HG03175 (cell line): Measurements from ENCODE around the gene COL1A1.

Experiments used
- ATAC-seq: cut with Tn5 transposase; IDR thresholded peaks from one replicate; pipeline ENCODE4 v1.9.1; 2021; ENCODE audit warnings: mild to moderate bottlenecking, moderate library complexity; ENCODE audit not compliant: unreplicated experiment

The COL1A1 gene

DNA sequence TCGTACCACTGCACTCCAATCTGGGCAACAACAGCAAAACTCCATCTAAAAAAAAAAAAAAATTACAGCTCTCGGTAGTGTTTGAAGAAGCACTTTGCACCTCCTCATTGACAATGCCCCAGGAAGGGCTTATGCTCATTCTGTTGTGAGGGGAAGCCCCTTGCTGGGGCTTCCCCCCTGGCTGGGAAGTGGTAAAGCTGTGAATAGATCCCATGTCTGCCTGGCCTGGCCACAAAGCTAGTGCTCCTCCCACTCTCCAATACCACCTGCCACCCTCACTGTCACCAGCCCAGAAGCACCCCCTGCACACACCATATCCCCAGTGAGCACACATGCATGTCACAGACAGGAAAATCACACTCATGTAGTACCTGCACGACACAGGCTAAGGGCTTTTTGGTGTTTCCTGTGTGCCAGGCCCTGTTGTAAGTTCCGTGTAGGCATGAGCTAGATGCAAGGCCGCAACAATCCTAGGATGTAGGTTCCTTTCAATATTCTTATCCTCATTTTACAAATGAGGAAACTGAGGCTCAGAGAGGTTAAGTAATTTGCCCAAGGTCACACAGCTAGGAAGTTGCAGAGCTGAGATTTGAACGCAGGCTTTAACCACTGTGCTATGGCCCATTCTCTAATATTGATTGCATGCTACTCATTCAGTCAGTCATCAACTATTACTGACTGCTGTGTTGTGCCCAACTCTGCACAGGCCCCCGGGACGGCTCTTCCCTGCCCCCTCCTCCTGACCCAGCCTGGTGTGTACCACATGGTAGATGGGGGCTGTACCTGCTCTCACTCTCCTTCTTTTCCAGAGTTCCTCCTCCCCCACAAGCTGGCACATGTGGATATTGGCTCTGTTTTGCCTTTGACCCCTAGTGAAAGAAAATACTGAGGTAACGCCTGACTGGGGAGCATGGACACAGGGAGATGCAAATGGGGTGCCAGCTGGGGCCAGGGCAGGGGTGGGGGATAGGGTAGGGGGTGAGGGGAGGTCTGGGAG, 11.9 kb upstream of the COL1A1 start:
- no peak for ATAC-seq

DNA sequence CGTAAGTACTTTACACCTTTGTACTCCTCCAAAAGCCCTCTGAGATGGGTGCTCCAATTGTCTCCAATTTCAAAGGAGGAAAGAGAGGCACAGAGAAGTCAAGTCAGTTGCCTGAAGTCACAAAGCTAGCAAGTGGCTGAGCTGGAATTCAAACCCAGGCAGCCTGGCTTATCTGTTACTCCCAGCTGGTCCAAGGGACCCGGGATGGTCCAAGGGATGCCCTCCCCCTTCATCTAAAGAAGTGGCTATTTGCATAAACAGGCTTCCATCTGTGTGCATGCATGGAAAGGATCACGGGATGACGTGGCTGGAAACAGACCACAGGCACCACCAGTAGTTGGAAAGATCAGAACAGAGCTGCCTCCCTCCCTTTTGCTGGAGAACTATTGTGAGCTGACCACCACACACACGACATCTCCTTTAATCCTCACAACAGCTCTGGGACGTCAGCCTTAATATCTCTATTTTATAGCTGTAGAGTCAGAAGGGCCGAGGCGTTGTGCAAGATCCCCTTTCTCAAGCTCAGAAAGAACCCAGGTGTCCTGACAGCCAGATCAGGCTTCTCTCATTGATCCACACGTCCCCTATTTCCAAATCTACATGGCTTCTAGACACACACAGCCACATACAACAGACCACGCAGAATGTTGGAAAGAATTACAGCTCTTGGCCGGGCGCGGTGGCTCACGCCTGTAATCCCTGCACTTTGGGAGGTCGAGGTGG, 10.9 kb upstream of the COL1A1 start:
- no peak for ATAC-seq

DNA sequence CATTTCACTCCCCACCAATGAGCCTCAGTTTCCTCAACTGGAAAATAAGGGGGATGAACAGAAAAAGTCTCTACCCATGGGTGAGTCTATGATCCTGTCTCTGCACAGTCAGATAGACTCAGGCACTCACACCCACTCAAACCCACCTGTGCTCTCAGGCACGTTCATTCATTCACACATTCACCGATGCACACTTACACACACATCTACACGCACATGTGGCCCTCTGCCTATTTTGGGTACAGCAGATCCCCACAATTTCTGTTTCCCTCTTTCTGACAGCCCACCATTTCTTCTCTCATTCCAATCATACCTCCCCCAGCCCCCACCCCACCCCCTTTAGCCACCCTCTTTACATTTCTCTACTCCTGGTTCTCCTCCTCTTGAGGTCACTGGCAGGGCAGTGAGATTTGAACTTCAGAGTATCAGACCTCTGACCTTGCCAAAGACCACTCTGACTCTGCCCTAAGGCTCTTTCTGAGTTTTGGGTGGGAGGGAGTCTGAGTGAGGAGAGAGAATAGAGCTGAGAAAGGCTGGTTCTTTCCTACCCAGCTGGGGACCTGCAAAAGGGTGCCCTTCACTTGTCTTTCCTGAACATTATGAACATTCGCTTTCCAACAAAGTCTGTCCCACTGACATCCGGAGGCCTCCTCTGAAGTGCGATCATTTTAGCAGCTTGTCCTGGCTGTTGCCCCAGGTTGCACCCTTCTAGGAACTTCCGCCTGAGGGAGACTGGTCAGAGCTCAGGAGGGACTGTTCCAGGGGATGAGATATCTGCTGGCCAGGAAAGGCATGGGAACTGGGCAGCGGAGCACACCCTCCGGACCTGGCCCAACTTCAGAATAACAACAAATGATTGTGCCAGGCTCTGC, 10.1 kb upstream of the COL1A1 start:
- no peak for ATAC-seq

DNA sequence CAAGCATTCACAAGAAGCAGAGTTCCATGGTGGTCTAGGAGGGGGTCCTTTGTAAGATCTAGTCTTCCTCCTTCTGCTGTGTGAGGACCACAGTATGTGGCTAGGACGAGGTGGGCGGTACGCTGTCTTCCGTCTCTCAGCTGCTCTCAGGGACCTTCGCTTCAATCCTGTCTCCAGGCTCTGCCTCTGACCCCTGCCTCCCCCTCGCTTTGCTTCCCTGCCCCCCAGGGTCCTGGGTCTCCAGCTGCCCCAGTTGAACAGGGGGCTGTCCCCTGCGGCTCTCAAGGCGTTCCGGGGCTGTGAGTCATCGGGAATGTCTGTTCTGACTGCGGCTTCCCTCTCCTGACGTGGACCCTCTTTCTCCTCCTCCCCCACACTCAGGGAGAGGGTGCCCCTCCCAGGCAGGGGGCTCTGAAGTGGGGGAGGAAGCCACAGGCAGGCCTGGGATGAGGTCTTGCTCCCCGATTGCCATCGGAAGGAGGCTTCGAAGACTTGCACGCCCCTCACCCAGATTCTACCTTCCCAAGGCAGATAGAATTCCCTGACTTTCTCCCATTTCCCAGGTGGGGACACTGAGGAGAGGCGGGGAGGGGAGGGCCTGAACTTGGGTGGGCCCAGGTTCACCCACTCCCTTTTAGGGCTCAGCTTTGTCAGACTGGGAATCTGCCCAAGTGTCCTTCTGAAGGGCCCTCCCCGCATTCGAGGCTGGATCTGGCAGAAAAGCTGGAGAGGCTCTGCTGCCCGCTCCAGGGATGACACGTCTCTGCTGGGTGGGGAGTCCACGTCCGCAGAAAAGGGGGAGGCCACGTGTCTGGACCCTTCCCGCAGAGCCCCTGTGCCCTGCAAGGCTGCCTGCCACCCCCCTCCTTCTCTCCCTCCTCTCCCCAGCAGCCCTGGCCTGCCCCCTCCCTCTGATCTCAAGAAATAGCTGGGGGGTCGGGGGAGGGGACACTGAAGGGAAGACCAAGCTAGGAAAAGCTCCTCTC, 9.1 kb upstream of the COL1A1 start:
- no peak for ATAC-seq

DNA sequence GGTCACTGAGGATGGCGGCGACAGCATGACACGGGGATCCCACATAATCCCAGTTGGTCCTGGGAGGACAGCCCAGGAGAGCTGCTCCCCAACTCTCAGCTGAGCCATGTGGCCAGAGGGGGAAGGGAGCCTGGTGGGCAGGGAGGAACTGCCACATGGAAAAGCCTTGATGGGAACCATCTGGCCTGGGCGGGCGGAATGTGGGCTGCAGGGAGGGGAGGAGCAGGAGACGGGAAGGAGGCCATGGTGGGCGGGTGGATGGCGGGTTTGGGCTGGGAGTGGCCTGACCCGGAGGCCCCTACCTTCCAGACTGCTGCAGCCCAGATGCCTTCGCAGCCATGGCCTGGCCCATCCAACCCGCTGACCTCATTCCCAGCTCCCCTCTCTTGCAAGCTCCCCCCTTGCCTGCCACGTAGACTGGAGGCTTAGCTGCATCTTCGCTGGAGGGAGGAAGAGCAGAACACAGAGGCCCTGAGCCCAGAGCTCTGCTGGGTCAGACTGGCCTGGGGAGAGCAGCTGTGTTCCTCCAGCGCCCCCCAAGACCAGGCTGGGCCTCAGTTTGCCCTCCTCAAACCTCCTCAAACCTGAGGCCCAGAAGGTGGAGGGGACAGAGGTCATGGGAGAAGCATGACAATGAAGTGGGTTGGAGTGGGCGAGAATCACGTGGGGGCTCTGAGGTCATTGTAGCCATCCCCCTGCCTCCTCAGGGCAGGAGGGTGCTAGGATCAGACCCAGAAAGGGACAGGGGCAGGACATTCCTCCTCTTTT, 8.2 kb upstream of the COL1A1 start:
- no peak for ATAC-seq

DNA sequence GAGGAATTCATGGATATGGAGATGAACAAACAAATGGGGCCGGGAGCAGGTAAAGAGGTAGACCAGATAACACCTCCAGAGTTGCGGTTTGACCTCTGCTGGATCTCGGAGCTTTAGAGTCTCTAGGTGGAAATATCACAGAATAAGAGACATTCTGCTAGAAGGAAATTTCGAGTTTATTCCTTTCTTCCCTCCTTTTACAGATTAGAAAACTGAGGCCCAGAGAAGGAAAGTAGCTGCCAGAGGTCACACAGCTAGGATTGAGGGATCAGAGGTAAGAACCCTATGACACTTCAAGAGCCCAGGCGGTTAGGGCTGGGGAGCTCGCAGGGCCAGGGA, 7.7 kb upstream of the COL1A1 start:
- ATAC-seq = no peak

DNA sequence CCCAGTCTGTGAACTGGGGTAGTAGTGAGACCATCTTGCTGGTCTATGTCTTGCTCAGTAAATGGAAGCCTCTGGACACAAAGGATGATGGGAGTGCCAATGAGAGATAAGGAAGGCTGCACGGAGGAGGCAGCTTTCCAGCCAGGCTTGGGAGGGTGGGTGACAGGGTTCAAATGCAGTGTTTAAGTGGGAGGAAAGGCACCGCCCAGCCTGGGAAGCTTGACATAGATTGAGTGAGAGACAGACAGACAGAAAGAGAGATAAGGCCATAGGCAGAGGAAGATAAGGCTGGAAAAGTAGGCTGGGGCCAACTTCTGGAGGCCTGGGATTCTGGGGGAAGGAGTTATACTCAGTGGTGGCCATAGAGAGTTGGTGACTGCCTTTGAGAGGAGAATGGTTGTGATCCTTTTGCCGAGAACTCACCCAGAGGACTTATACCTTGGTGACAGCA, 7.2 kb upstream of the COL1A1 start:
- ATAC-seq = no peak

DNA sequence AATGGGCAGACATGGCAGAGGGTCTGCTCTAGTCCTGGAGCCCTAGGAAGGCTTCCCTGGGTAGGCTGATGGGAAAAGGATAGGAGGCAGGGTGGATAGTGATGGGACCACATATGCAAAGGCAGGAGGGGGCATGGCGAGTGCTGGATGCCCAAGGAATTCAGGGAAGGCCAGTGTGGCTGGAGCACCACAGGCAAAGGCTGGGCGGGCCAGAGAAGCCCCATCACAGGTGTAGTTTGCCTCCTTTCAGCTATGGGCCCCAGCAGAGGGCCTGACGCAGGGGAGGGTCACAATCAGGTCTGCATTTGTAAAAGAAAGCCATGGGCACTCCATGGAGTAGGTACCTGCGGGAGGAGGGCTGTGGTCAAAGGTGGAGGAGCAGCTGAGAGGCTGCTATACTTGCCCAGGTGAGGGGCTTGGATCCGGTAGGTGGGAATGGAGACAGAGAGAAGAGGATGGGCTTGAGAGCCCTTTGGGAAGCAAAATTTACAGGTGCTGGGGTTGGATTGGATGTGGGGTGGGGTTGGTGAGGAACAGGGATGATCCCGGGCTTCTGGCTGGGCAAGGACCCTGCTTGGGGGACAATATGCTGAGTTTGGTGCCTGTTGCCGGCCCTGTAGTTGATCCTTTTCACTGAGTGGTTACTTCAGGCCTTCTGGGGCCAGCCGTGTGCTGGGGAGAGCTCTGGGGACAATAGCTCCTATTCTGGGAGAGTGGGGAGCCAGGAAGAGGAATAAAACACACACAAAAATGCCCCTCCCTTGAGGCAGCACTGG, 6.5 kb upstream of the COL1A1 start:
- no peak for ATAC-seq

DNA sequence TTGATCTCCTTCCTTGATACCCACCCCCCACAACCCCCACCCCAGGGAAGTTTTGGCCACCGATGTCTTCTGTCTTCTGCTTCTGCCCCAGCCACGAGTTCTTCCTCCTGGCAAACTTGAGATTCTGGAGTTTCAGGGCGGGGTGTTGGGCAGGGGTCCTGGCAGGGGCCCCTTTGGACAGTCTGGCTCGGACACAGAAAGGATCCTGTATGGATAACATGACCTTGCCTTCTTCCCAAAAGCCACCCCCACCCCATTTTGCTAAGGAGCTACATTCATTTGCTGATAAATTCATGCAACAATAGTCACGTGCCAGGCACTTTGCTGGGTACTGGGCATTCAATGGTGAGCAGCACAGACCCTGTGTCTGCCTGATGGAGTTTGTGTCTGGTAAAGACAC, 5.9 kb upstream of the COL1A1 start:
- no peak for ATAC-seq

DNA sequence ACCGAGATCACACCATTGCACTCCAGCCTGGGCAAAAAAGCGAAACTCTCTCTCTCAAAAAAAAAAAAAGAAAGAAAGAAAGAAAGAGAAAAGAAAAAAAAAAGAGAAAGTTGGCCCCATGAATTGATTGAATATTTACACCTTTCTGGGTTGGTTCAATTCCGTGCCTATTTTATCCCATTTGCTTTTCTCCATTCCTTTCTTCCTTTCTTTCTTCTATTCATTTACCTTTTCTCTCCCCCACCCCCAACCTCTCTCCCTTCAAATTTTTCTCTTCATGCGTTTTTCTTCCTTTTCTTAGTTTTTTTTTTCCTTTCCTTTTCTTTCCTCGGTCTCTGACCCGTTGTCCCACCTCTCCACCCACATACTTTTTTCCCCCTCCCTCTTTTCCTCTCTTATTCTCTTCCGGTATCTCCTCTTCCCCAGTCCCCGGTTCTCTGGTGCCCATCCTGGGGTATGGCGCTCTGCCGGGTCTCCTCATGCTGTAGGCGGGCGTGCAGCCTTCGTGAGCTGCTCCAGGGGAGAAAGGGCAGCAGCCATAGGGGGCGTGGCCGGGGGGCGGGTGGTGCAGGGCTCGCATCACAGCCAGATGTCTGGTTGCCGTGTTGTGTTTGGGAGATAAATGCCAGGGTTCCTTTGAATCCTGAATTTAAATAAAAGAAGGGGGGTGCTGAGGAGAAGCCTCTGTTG, 5.3 kb upstream of the COL1A1 start:
- no peak for ATAC-seq

DNA sequence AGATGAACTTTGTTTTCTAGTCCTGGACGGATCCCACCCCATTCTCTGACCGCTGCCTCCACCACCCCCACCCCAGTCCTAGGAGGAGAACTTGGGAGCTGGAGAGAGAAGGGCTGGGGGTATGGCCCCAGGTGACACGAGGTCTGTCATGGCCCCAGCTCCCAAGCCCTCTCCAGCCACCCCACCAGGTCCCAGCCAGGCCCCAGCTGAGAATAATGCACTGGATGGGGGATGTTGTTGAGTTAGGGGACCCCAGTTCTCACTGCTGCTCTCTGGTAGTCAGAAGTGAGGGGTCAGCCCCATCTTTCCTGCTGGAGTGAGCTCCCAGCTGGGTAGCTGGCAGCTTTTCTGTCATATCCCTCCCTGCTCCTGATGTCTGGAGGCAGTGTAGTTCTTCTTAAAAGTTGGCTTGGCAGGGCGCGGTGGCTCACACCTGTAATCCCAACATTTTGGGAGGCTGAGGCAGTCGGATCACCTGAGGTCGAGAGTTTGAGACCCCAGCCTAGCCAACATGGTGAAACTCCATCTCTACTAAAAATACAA, 4.6 kb upstream of the COL1A1 start:
- no peak for ATAC-seq

DNA sequence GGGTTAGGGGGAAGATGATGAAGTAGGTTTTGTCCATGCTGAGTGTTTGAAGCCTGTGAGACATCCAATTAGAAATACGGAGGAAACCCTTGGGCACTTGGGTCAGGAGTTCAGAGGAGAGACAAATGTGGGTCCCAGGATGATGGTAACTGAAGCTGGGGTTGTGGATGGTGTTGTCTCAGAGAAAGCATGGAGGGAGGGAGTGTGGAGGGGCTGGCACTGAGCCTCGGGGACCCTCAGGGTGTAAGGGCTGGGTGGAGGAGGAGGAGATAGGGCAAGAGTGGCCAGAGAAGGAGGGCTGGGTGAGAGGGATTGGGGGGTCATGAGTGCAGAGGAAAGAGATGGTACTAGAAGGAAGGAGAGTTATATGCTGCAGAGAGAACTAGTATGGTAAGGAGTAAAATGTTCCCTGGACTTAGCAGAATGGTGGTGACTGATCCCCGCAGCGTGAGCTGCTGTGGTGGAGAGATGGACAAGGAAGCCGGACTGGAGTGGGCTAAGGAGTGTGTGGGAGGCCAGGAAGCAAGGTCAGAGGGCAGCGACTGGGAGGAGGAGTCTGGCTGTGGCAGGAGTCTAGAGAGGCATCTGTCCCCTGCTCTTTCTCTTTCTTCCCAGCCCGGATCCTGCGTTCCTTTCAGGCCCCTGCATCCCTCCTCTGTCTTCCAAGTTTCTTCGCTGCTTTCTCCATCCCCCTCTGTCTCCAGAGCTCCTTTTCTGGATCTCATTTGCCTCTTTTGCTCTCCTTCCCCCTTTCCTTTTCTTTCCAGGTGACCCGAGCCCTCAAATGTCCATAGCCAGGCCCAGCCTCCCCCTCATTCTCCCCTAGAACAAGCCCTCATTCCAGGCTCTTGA, 3.9 kb upstream of the COL1A1 start:
- ATAC-seq = no peak

DNA sequence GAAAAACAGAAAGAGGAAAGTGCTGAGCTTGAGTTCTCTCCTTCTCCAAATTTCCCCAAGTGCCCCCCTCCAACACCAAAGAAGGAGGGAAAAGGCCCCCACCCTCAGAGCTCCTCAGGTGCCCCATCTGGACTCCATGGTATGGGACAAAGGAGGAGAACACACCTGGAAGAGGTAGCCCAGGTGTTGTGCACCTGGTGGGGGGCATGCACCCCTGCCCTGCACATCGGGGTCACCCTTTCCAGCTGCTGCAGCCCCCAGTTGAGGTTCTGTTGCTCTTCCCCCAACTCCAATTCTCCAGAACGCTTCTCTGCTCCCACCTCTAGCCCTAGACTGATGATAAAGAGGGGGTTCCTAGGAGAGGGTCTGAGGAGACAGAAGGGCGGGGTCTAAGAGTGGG, 3.0 kb upstream of the COL1A1 start:
- ATAC-seq = no peak

DNA sequence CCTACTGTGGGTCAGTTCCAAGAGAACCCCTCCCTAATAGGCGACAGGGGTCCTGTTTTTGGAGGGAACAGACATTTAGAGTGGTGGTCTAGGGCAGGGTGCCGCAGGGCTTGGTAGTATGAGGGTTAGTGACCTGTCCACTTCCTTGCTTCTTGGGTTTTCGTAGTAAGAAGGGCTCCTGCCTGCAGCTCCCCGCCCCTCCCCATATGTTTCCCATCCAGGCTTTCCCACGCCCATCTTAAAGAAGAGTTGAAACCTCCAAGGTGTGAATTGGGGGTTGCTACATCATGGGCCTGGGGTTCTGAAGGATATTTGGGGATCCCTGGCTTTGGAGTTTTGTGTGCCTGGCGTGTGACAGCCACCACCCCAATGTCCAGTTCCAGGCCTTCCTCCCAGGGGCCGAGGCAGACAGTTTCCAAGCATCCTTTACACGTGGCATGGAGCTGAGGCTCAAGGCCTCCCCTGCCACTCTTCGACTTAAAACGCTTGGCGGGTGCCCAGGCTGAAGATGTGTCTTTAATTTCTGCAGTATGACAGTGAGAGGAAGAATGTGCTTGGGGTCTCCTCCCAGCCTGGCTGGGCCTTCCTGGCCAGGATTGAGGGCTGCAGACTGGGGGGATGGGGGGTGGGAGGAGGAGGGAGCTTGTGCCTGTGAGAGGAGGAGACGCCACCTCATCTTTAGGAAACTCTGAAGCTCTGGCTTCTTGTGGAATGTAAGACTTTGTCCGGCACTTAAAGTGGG, 2.3 kb upstream of the COL1A1 start:
- ATAC-seq = no peak

DNA sequence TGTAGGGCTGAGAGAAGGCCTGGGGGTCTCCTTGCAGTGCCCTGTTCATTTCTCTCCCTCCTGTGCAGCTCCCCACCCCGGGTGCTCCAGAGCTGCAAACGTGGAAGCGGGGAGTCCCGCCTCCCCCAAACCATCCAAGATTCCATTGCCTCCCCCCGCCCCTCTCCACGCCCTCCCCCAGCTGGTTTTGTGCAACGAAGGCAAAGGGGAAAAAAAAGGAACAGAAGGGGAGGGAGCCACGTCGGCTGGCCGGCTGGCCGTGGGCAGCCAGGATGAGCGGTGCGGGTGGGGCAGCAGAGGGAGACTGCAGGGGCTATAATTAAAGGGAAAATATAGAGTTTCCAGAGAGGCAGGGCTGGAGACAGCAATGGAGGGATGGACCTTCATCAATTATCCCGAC, 1.7 kb upstream of the COL1A1 start:
- no peak for ATAC-seq
